ENCODE data around the gene PANK1.

Gene PANK1

DNA sequence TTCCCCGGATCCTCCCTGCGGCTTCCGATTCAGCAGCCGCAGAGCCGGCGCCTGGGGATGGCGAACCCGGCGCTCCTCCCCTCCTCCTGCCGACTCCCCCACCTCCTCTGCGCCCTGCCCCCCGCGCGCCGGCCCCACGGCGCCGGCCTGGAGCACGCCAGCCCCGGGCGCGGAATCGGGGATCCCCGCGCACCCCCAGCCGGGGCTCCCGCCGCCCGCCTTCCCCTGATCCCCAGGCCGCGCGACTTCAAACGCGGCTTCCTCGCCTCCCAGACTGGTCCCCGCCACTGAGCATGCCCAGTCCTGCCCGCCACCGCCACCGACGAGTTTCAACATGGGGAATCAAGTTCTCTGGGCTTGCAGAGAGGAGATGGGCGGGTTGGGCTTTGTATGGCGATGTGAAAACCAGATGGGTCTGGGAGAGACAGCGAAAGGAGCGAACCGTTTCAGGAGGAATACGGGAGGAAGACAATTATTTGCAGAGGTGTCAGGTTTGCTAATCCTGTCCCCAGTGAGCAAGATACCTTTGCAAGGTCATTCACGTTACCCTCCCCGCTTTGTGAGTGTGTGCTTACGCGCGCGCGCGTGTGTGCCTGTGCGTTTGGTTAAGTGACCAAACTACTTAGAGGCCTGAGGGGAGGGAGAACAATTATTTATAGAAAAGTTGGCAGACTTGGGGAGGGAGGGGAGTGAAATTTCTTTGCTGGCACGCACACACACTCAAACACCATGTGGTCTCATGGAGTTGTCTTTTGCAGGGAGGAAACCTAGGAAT lies at the start of gene PANK1:
PANK1 (minus strand) TSS at position 276 of the 775 bp plus-strand sequence. CDS start 351 bp downstream, outside the sequence.
- DNase-seq: peak; percentile 71

DNA sequence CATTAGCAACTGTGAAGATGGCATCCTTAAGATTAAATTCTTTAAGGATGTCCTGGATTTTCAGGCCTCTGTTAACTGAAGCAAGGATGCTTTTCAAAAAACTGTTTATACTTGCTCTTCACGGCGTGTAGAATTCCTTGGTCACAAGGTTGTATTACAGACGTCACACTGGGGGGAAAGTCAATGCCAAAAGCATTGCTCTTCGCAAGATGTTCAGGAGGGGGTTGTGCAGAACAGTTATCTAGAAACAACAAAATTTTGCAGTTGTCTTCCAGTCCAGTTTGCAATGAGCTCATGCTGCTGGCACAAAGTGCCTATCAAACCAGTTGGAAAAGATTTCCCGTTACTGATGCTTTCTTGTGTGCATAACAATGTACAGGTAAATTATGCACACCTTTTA lies 48.1 kb upstream of the PANK1 start:
- no peak for DNase-seq

DNA sequence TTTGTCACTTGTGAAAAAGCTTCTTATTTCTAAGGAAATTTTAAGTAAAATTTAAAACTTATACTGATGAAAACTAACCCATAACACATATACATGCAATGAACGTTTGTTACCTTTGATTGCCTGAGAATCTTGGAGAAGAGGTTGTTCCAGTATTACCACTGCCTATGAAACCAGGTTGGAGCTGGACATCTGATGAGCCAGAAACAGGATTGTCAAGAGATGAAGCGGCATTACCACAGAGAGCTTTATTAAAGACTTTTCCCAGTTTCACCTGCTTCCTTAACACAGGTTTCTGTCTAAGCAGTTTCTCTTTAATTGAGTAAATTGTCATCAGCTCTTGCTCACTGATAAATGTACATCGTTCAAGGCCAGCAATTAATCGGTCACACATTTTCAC lies 47.4 kb upstream of the PANK1 start:
- DNase-seq: no peak

DNA sequence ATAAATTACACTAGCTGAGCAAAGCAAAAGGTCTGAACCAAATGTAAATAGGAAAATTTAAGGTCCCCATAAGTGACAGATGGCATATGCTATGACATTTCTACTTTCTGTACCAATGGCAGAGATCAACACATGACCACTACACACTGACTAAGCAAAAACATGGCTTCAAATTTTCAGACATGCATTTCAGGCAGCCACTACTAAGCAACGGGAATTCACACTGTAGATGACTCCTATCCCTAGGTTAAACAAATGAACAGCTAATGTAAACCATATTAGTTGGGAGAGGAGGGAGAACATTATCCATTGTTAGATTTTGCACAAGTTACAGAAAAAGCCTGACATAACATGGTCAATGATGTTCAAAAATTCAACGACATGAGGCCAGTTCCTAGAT lies 45.0 kb upstream of the PANK1 start:
- DNase-seq: no peak

DNA sequence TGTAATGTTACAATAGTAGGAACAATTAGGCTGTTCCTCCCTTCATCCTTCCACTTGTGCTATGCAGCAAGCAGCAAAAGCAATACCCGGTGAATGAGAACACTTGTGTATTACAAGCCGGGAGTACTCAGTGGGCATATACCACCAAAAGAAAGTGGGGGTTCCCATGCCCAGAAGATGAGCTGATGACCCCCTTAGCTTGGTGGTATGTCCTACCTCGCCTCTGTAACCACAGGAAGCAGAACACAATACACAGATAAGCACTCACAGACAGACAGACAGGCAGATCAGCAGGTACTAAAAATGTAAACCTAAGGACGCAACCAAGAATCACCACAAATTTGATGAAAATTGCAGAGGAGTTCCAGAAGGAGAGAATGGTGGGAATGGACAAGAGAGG lies 40.9 kb upstream of the PANK1 start:
- no peak for DNase-seq

DNA sequence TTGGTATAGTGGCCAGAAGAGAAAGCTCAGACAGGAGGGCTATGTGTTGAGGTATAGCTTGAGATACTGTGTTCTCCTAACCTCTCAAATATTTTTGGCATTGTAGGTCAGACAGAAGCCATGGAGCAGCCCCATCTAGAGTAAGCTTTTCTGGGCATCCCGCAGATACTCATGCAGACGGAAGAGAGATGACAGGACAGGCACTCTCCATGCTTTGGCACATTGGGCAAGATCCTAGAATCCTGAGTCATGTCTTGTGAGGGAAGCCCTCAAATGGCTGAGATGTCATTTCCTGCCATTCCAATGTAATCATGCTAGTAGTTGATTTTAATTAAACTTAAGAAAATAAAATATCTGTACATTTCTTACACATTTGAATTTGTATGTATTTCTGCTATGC lies 39.6 kb upstream of the PANK1 start:
- no peak for DNase-seq

DNA sequence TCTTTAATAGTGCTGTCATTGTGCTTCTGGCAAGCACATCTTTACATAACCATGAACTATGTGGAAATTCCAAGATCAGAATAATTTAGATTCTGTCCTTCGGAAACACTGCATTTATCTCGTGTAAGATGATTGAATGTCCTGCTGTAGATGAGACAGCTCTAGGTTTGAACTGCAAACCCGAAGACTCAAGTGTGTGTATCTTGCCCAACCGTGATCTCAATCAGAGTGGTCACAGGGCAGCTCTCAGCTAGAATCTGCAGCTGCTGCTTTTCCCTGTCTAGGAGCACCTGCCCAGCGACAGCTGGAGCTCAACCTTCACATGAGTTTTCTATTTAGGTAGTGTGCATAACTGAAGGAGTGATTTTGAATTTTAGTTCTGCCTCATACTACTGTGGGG lies 38.8 kb upstream of the PANK1 start:
- no peak for DNase-seq

DNA sequence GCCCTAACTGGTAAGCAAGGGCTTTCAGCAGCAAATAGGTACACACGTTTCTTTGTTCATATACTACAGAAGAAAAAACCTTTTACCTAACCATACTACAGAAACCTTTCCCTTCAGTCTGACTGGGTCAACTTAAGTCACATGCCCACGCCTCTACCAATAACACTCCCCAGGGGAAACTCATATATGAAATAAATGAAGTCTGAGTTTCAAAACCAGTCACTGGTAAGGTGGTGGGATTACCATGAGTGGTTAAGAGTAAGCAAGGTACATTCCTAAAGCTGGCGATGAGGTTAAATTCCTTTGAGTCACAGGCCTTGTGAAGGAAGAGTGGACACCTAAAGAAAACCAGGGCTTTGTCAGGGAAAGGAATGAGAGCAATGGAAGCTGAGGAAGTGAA lies 34.9 kb upstream of the PANK1 start:
- no peak for DNase-seq

DNA sequence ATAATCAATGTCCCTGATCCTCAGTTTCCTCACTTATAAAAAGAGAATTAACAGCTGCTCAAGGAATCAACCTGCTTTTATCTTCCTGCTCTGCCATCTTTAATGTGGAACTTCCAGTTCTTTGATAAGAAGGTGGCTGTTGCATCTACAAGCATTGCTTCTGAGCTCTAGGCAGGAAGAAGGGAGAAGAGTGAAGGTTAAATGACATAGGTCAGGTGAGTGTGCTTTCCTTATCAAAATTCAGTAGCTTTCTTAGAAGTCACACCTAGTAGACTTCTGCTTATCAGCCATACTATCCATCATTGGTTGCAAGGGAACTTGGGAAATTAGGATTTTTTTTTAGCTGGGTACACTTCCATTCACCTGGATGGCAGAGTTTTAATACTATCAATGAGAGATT lies 32.3 kb upstream of the PANK1 start:
- no peak for DNase-seq

DNA sequence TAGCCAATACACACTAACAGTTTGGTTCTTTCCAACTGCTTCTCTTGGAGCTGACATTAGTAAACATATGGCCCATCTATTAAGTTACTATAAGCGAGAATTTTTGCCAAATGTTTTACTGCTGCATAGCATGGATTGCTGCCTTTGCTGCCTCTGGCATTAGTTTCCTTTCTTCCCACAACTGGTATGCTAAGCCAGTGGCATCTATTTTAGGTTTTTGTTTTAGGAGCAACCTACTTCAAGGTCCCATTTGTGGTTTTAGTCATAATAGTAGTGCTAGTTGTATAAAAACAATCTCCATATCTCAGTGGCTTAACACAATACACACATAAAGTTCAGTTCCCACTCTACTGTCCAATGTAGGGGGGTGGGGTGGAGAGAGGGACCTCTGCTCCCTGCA lies 25.9 kb upstream of the PANK1 start:
- no peak for DNase-seq

DNA sequence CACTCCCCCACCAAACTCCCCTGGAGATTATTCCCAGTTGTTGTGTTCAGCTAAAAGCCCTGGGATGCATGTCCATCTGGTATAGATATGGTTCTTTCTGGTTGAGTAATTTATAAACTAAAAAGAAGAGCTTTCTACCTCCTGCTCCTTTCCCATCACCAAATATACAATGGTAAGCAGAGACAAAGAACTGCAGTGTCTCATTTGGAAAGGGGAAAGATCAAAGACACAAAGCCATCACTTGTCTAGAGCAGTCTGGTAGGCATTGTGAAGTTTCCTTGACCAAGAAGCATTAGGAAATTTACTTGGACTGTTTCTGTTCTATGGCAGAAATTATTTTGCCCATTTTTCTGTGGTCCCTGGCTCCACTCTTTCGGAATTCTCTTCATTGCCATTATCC lies 24.9 kb upstream of the PANK1 start:
- no peak for DNase-seq

DNA sequence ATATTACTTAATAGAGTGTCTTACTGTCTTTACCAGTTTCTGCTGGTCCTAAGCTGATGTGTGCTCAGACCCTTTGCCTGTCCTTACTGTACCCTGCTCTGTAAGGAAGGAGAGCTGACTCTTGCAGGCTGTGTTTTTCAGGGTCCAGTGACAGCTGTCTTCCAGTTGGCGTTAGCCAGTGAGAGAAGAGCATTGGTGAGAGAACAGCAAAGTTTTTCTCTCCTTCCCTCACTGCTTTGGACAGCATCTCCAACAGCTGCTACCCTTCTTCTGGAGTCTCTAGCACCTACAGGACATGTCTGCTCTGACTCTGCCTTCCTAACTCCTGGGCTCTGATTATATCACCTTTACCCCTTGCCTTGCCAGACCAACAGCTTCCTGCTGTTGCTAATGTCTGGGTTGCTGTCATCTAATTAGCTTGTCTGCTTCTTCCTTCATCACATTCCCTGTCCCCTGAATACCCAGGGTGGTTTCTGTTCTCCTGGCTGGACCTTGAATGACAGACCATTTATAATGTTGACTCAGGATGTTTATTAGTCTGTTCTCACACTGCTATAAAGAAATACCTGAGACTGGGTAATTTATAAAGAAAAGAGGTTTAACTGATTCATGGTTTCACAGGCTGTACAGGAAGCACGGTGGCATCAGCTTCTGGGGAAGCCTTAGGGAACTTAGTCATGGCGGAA lies 23.5 kb upstream of the PANK1 start:
- DNase-seq: no peak

DNA sequence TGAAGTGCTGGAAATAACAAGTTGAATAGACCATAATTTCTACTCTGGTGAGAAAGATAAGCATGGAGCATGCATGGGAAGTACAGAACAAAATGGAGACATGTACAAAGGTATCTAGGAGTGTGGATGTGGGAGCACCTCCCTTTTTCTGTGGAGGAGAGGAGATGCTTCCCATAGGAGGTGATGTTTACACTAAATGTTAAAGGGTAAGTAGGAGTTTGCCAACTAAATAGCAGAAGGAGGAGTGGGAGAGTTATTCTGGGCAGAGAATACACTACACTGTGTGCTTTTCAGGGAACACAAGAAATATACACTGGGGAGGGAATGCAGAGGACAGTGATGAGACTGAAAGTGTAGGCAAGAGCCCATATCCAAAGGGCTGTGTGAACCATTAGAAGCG lies 21.1 kb upstream of the PANK1 start:
- DNase-seq: no peak

DNA sequence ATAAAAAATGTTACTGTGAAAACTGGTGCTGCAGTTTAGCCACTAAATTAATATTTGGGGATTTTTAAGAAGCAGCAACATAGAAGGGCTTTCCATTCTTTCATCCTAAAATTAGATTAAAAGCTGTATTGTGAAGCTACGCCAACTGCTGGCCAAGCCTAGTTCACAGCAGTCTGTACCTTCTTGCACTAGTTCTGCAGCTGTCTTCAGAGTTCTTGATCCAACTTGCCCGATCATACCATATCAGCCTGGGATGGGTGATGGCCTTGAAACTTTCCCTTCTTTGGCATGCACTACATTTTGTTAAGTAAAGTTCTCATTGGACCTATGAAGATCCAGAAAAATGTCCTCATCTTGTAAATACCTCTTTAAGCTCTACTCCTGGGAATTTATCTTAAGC lies 20.3 kb upstream of the PANK1 start:
- no peak for DNase-seq

DNA sequence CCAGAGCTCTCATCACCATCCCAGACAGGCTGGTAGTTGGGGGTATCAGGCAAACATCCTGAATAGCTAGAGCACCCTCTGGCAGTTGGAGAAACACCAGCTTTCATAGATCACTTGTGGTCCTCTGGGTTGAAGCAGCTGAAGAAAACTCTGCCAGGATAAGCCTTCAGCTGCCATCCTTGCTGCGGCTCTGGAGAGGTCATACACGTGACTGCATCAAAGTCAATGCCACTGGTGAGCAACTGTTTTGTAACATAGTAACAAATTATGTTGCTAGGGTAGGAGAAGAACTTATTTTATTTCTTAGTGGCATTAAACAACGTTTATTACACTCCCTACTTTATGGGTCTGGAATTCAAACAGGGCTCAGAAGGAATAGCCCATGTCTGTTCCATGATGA lies 19.2 kb upstream of the PANK1 start:
- no peak for DNase-seq

DNA sequence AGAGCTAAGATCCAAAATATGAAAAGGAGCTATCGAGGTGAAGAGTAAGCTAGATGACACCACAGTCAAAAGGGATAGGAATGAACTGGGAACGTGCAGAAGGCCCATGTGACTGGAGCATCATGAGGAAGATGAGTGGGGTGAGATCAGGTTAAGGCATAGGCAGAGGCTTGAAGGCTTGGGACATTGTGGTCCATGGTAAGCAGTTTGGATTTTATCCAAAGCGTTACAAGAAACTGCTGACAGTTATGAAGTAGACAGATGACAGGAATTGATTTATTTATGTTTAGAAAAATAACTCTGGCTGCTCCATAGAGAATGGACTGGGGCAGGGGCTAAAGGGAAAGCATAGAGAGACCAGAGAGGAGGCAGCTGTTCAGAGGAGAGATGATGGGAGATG lies 18.1 kb upstream of the PANK1 start:
- DNase-seq: no peak

DNA sequence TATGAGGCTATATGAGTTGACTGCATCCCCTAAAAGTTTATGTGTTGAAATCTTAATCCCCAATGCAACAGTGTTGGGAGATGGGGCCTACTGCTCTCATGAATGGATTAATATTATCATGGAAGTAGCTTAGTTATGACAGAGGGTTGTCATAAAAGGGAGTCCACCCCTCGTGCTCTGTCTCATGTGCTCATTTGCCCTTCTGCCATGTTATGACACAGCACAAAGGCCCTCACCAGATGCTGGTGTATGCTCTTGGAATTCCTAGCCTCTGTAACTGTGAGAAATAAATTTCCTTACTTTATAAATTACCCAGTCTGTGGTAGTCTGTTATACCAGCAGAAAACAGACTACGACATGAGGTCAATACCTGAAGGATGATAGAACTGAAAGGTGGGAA lies 17.6 kb upstream of the PANK1 start:
- no peak for DNase-seq

DNA sequence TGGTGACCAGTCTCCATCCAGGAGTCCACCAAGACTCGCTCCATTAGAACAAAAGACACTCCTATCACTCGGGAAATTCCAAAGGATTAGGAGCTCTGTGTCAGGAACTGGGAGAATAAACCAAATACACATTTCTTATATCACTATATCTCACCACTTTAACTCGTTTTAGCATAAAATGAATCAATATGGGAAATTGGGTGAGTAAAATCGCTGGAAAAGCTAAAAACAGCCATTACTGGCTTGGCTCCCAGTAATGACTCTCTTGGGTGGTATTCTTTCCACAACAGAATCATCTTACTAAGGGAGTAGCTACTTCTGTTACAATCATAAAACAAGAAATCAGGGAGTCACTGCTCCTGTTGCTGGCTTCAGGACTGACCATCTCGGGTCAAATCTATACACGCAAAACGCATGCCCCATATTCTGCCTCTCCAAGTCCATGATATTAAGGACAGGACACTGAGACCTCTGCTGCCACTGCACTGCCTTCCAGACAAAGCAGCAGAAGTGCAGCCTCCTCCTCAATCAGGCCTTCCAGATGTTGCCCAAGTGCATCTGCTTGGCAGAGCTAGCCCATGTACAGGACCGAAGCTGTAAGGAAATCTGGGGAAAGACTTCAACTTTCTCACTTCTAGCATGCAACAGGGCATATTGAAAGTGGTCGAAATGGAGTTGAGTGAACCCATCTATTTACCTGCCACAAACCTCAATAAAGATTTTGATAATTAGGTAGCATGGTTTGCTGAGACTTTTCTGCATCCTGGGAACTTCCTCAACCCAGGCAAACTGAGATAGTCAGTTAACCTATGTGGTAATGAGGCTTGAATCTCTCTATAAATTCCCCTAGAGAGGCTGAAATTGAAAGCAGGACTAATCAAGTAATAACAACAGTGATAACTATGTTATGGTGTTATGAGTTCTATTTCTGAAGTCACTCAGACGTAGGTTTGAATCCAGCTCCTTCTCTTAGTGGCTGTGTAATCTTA lies 14.4 kb upstream of the PANK1 start:
- no peak for DNase-seq

DNA sequence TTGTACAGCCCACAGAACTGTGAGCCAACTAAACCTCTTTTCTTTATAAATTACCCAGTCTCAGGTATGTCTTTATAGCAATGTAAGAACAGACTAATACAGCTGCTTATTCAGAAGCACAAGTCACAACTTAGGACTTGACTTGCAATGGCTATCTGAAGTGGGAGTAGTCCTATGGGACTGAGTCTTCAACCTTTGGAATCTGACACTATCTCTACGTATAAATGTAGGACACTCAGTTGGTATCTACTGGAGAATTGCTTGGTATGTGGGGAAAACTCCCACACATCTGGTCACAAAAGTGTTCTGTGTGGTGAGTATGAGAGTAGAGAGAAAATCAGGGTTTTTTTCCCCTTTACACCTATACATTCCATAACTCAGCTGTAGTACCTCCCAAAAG lies 12.3 kb upstream of the PANK1 start:
- DNase-seq: no peak

DNA sequence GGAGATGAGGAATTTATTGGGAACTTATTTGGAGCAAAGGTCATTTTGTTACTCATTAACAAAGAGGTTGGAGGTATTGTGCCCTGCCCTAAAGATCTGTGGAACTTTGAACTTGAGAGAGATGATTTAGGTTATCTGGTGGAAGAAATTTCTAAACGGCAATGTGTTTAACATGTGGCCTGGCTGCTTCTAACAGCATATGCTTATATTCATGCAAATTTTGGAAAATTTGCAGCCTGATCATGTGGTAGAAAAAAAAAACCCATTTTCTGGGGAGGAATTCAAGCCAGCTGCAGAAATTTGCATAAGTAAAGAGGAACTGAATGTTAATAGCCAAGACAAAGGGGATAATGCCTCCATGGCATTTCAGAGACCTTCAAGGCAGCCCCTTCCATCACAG lies 10.7 kb upstream of the PANK1 start:
- no peak for DNase-seq

DNA sequence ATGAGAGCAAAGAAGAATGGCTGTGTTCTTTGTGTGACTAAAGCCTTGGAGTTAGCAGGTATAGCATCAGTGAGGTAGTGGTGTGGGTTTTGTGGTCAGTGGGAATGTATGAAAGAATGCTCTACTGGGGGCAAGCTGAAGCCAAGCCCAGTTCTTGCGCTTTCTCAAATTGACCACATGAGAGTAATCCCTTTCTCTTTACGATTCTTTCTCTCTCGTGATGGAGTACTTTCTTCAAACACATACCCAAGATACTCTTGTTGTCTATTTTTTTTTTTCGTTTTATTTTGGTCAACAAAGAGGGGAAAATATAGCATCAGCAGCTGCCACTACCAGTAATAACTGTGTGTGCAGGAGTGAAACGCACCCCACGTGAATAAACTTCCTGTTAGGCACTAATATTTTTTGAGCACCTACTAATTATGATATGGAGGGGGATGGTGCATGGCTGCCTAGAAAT lies 8.4 kb upstream of the PANK1 start:
- DNase-seq: no peak

DNA sequence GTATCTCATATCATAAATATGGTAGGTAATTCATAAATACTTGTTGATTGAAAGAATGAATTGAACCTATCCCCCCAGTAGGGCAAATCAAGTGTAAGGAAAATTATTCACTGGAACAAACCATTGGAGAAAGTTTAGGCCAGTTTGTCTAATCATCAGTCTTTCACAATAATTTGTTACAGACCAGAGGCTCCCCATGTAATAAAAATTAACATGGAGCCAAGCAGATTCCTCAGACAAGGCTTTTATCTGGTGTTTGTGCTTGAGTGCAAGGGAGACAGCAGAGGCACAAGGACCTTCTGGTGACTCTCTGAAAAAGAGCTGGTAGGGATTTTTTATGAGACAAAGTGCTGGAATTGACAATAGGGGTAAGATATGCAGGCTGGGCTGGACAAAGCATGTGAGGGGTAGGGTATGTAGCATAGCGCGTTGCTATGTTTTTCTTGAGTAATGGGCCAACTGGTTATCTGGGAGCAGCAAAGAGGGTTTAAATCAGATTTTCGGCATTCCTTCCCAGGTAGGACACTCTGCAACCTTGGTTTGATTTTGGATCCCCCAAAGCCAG lies 7.8 kb upstream of the PANK1 start:
- no peak for DNase-seq
